Measurements from ENCODE around the gene RAMACL.

DNA sequence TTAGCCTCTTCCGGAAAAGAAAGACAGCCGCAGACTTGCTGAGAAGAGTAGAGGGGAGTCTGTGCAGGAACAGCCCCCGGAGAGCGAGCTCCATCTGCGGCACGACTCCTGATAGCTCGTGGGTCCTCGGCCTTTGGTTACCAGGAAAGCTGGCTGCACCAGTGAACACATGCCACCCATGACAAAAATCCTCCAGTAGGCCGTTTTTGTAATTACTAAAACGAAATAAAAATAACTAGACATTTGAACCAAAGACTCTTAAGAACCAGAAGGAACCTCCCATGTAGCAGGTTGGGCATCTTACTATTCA is 42.2 kb downstream of the RAMACL start:
- no peak for TF ChIP-seq CTCF (conservative IDR thresholded peaks at IDR 0.05; ENCODE audit: low read depth, low read length)
- no peak for TF ChIP-seq POLR2A (IDR thresholded peaks at IDR 0.05; ENCODE audit: low read depth, low read length)
- TF ChIP-seq RAD21 (IDR thresholded peaks at IDR 0.05; ENCODE audit: low read length) = no peak
- TF ChIP-seq BHLHE40 (IDR thresholded peaks at IDR 0.05; ENCODE audit: low read depth, low read length) = no peak
- TF ChIP-seq RFX5 (IDR thresholded peaks at IDR 0.05; ENCODE audit: low read depth, low read length) = no peak

Measured in IMR-90 (cell line).